Vagina (tissue), 2 donors: ENCODE results near the gene MBLAC2.

ENCODE experiments used
- CTCF ChIP-seq, 3 experiments: fragments of 450-650 bp in 2 of 3; fragments of 200-600 bp in 1 of 3; sonication (generic) in 1 of 3; IDR thresholded peaks; one replicate each; pipeline ENCODE4 v1.5.1; 2017 to 2019; ENCODE audit warnings: antibody characterized with exemption in 3 of 3, mild to moderate bottlenecking in 2 of 3, moderate library complexity in 2 of 3
- POLR2A ChIP-seq, 2 donors: fragments of 450-650 bp; IDR thresholded peaks; one replicate each; pipeline ENCODE4 v1.6.1; 2017; ENCODE audit warnings: antibody characterized with exemption in 2 of 2, mild to moderate bottlenecking in 2 of 2, moderate library complexity in 2 of 2
- POLR2AphosphoS5 ChIP-seq, 2 donors: sonication (generic); formaldehyde crosslinking; IDR thresholded peaks; one replicate each; pipeline ENCODE4 v1.9.0; 2017; ENCODE audit warnings: antibody characterized with exemption in 2 of 2, mild to moderate bottlenecking in 2 of 2, low read depth in 1 of 2; ENCODE audit not compliant: insufficient read depth in 1 of 2

DNA sequence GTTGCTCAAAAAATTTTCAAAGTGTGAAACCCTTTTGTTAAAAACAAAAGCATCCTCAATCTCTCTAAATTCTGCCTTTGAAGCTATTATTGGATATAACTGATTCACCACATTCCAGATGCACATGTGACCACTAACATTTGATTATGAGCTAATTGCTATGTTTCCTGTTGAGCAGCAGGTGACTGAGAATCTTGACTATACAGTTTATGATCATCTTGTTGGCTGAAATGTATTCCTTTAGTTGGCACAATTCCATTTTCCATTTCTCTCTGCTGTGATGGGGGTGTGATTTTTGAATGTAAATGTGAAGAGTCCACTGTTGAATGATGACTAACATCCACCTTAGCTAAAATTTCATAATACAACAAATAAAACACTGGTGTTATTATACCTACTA is 44.1 kb upstream of the MBLAC2 start:
- TF ChIP-seq CTCF (IDR thresholded peaks at IDR 0.05) (no peak), POLR2A (IDR thresholded peaks at IDR 0.05) (no peak), POLR2AphosphoS5 (IDR thresholded peaks at IDR 0.05; ENCODE audit: insufficient read depth in 1 of 2, low read depth in 1 of 2) (no peak)
